Left lung (tissue), 10 donors: ENCODE data around the gene NEK10. TPM values are rescaled to one million over a fixed set of nuclear protein-coding genes. Genes with fewer than 3 reads are reported as not detected.
"Not testable (repeated sequence)": the region's sequence is repeated elsewhere in the genome, so short reads cannot be mapped to it uniquely, and the experiment has no call there.

Experiments used
- ATAC-seq: fragments of 200-7000 bp; cut with Tn5 transposase; one replicate; pipeline ENCODE4 v1.9.1; 2020; ENCODE audit warnings: moderate library complexity
- DNase-seq, 4 donors: peaks; one replicate each; pipeline ENCODE4 v3.0.0-alpha.2; 2013 to 2020
- H3K27ac ChIP-seq, 2 donors: fragments of 200-600 bp; sonication (generic) in 1 of 2; one replicate each; pipeline versions ENCODE4 v1.5.0 to v1.8.0; 2020 to 2021
- H3K27me3 ChIP-seq, 2 donors: fragments of 200-600 bp; sonication (generic) in 1 of 2; one replicate each; pipeline versions ENCODE4 v1.5.0 to v1.8.0; 2020 to 2021
- H3K36me3 ChIP-seq, 2 donors: fragments of 200-600 bp; sonication (generic) in 1 of 2; one replicate each; pipeline versions ENCODE4 v1.5.0 to v1.8.0; 2020 to 2021
- H3K4me1 ChIP-seq, 2 donors: fragments of 200-600 bp; one replicate each; pipeline ENCODE4 v1.8.0; 2021
- H3K4me3 ChIP-seq, 2 donors: fragments of 200-600 bp; sonication (generic) in 1 of 2; one replicate each; pipeline versions ENCODE4 v1.5.0 to v1.8.0; 2020 to 2021; ENCODE audit warnings: mild to moderate bottlenecking in 1 of 2
- H3K9me3 ChIP-seq, 2 donors: fragments of 200-600 bp; sonication (generic) in 1 of 2; one replicate each; pipeline versions ENCODE4 v1.5.0 to v1.8.0; 2020 to 2021
- CTCF ChIP-seq, 2 donors: fragments of 200-600 bp; sonication (generic) in 1 of 2; IDR thresholded peaks; one replicate each; pipeline versions ENCODE4 v1.5.0 to v1.8.0; 2021; ENCODE audit warnings: antibody characterized with exemption in 2 of 2
- intact Hi-C, 2 donors: fragments of 100-400 bp; cut with DNase I; formaldehyde crosslinking; loops; one replicate each; pipeline versions ENCODE4 v1.11.2 to v1.14.2; 2022
- polyA plus RNA-seq, 6 donors: library from polyadenylated mRNA; unstranded; fragments of 120-200 nt; gene quantifications; one replicate each; pipeline ENCODE4 v1.2.1, GENCODE V29; 2013; ENCODE audit not compliant: insufficient read length in 6 of 6
- total RNA-seq, 2 donors: library from RNA; stranded (reverse); fragmentation: NEBNext Ultra II Directional; extraction: Animal tissue kit (Norgen Biotek cat#: 25700); gene quantifications; one replicate each; pipeline ENCODE4 v1.2.1, GENCODE V29; 2021
- donor health status: DM: no; HTN: yes; CAD: no.
- donor health status: DM: no; HTN: no; CAD: no.

The NEK10 gene
- total and polyA plus RNA-seq, 8 donors: 1.5 to 7.9 (median 5.5) TPM

- DNase-seq (peak in 2 of 4 donors; percentile 45 to 59), ATAC-seq (peak; percentile 90)
- no peaks in the 10 kb centered on the region for H3K27me3 ChIP-seq
- peak; percentile 74 to 80 for TF ChIP-seq CTCF (IDR thresholded peaks at IDR 0.05)
- intact Hi-C loops: loop anchor here in 1 of 2 donors (10.0 kb wide), 2 partner anchors 153 to 373 kb away; no protein-coding TSS in a partner anchor
- H3K27ac ChIP-seq: no peak overlapping the region
- no peaks in the 10 kb centered on the region for H3K36me3 ChIP-seq
- no peaks in the 10 kb centered on the region for H3K9me3 ChIP-seq
- H3K4me1 ChIP-seq: no peaks in the 10 kb centered on the region
- H3K4me3 ChIP-seq: no peak overlapping the region
Measured at GRCh38 chr3:27312044-27312668, 57.0 kb downstream of the NEK10 start.

DNA sequence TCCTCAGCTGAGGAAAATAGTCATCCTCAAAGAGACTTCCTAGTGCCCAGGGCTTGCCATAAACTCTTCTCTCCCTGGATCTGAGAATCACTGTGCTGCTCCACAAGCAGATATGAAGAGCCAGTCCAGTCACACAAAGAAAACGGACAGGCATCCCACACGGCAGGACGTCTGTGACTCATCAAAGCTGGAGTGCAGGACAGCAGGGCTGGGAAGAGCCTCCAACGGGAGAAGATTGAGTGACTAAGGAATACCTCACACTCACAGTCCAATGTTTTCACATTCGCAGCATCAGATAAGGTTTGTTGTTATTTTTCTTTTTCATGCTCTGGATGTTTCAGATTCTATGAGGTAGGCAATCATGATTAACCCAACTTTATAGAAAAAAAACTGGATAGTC is 57.8 kb downstream of the NEK10 start:
- Histone ChIP-seq H3K27me3 (no peaks in the 10 kb centered on the region), H3K9me3 (no peaks in the 10 kb centered on the region), H3K4me3 (no peak overlapping the region), H3K4me1 (no peaks in the 10 kb centered on the region), H3K36me3 (no peaks in the 10 kb centered on the region), H3K27ac (no peak overlapping the region)
- ATAC-seq: no peak
- intact Hi-C loops: loop anchor here in 1 of 2 donors (10.0 kb wide), 2 partner anchors 153 to 373 kb away; no protein-coding TSS in a partner anchor
- no peak for TF ChIP-seq CTCF (IDR thresholded peaks at IDR 0.05)
- no peak for DNase-seq

DNA sequence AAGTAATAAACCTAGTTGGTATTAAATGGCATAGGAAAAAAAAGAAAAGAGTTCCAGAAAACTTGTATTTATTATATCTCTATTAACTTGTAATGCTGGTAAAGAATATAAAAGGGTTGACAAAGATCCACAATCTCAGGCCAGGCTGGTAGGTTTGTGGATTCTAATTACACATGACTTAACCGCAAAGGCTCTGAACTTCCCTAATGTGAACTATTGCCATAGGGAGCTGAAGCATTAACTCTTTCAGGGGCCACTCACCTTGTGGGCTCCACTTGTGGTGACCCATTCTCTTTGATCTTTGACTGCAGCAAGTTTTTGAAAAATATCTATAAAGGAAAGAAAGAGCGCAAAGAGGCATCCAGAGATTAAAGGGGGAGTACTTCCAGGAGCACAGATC is 58.5 kb downstream of the NEK10 start:
- Histone ChIP-seq H3K9me3 (no peaks in the 10 kb centered on the region), H3K27me3 (no peaks in the 10 kb centered on the region), H3K4me3 (no peak overlapping the region), H3K36me3 (no peaks in the 10 kb centered on the region), H3K27ac (no peak overlapping the region), H3K4me1 (no peaks in the 10 kb centered on the region)
- no peak for TF ChIP-seq CTCF (IDR thresholded peaks at IDR 0.05)
- no peak for ATAC-seq
- intact Hi-C loops: loop anchor here in 1 of 2 donors (10.0 kb wide), 2 partner anchors 154 to 374 kb away; no protein-coding TSS in a partner anchor
- DNase-seq: no peak

DNA sequence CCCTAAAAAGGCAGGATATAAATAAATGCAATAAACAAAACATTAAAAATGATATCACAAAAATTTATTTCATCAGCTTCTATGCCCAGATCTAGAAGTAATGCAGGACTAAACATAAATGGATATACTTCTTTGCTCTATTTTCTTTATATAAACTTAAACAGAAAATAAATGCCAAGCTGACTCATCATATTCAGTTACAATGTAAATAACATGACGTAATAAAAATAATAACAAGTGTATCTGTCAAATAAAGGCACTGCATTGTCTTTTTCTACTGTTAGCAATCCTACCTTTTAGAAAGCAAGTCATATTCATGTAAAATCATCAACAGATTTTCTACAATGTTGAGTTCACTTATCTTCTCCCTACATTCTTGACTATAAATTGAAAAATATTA is 61.6 kb downstream of the NEK10 start:
- H3K4me1 ChIP-seq: no peaks in the 10 kb centered on the region
- no peaks in the 10 kb centered on the region for H3K9me3 ChIP-seq
- H3K27ac ChIP-seq: no peak overlapping the region
- H3K27me3 ChIP-seq: no peaks in the 10 kb centered on the region
- DNase-seq (no peak), ATAC-seq (no peak)
- intact Hi-C loops: no loop called here
- no peak for TF ChIP-seq CTCF (IDR thresholded peaks at IDR 0.05)
- H3K4me3 ChIP-seq: no peak overlapping the region
- H3K36me3 ChIP-seq: no peaks in the 10 kb centered on the region

DNA sequence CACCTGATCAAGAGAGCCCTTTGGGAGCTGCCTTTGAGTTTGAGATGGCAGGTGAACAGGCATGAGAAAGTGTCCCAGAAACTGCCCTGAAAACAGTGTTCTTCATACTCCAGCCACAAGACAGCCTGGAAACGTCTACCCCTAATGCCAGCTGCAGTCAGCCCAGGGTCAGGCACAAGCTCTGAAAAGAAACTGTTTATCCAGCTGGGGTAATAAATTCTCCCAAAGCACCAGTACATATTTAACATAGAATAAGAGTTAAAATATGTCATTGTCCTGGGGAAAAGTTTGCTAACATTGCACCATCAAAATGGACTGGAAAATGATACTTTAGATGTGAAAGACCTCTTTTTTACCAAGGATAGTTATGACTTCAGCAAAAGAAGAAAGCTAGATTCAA is 66.3 kb downstream of the NEK10 start:
- Histone ChIP-seq H3K4me1 (no peaks in the 10 kb centered on the region), H3K9me3 (peaks cover 0 to 19% of the 10 kb centered on the region in 2 donors), H3K27ac (no peak overlapping the region), H3K4me3 (no peak overlapping the region), H3K36me3 (no peaks in the 10 kb centered on the region), H3K27me3 (no peaks in the 10 kb centered on the region)
- no peak for DNase-seq
- TF ChIP-seq CTCF (IDR thresholded peaks at IDR 0.05): no peak
- intact Hi-C loops: no loop called here
- ATAC-seq: no peak

- H3K27me3 ChIP-seq, DNase-seq, H3K36me3 ChIP-seq, H3K27ac ChIP-seq, ATAC-seq, H3K4me1 ChIP-seq, intact Hi-C loops, H3K4me3 ChIP-seq: not testable (repeated sequence)
- peaks cover 0 to 19% of the 10 kb centered on the region in 2 donors for H3K9me3 ChIP-seq
Measured at GRCh38 chr3:27298981-27299380, 70.2 kb downstream of the NEK10 start.
